ENCODE data around the gene EVA1A.
"Not testable (repeated sequence)": the region's sequence is repeated elsewhere in the genome, so short reads cannot be mapped to it uniquely, and the experiment has no call there.

The EVA1A gene

GRCh38 chr2:75517547-75518230 lies 43.0 kb downstream of the EVA1A start:
- no peak for DNase-seq (ENCODE audit: low read depth, low spot score)

- no peak for DNase-seq (ENCODE audit: low read depth, low spot score)
These were observed 44.1 kb downstream of the EVA1A start for GRCh38 chr2:75516378-75517360.

GRCh38 chr2:75515584-75516368 lies 45.0 kb downstream of the EVA1A start:
- DNase-seq (ENCODE audit: low read depth, low spot score), result no peak

- DNase-seq (ENCODE audit: low read depth, low spot score), result no peak
These were observed 47.0 kb downstream of the EVA1A start for GRCh38 chr2:75513616-75514170.

GRCh38 chr2:75512455-75513212 lies 48.1 kb downstream of the EVA1A start:
- DNase-seq (ENCODE audit: low read depth, low spot score), result no peak

- DNase-seq (ENCODE audit: low read depth, low spot score), result no peak
These were observed 54.5 kb downstream of the EVA1A start for GRCh38 chr2:75506101-75506697.

- no peak for DNase-seq (ENCODE audit: low read depth, low spot score)
These were observed 55.7 kb downstream of the EVA1A start for GRCh38 chr2:75505012-75505411.

GRCh38 chr2:75503048-75503607 lies 57.6 kb downstream of the EVA1A start:
- no peak for DNase-seq (ENCODE audit: low read depth, low spot score)

- no peak for DNase-seq (ENCODE audit: low read depth, low spot score)
These were observed 60.1 kb downstream of the EVA1A start for GRCh38 chr2:75500633-75501032.

- DNase-seq (ENCODE audit: low read depth, low spot score), result no peak
These were observed 61.2 kb downstream of the EVA1A start for GRCh38 chr2:75499534-75499933.

- DNase-seq (ENCODE audit: low read depth, low spot score), result no peak
These were observed 61.8 kb downstream of the EVA1A start for GRCh38 chr2:75498907-75499306.

- DNase-seq (ENCODE audit: low read depth, low spot score), result no peak
These were observed 63.5 kb downstream of the EVA1A start for GRCh38 chr2:75497256-75497655.

- DNase-seq (ENCODE audit: low read depth, low spot score), result no peak
These were observed 64.9 kb downstream of the EVA1A start for GRCh38 chr2:75495862-75496261.

GRCh38 chr2:75494137-75494769 lies 66.5 kb downstream of the EVA1A start:
- no peak for DNase-seq (ENCODE audit: low read depth, low spot score)

- no peak for DNase-seq (ENCODE audit: low read depth, low spot score)
These were observed 67.5 kb downstream of the EVA1A start for GRCh38 chr2:75493230-75493629.

- DNase-seq (ENCODE audit: low read depth, low spot score), result no peak
These were observed 69.5 kb downstream of the EVA1A start for GRCh38 chr2:75491129-75491753.

- no peak for DNase-seq (ENCODE audit: low read depth, low spot score)
These were observed 71.0 kb downstream of the EVA1A start for GRCh38 chr2:75489721-75490120.

GRCh38 chr2:75488157-75488556 lies 72.6 kb downstream of the EVA1A start:
- no peak for DNase-seq (ENCODE audit: low read depth, low spot score)

- not testable (repeated sequence) for DNase-seq (ENCODE audit: low read depth, low spot score)
These were observed 74.0 kb downstream of the EVA1A start for GRCh38 chr2:75486735-75487134.
